Measurements from ENCODE around the gene SLC9A1. TPM values are rescaled to one million over a fixed set of nuclear protein-coding genes. Genes with fewer than 3 reads are reported as not detected.

SLC9A1 gene
- total and polyA plus RNA-seq, 10 of the 15 experiments (the other 5 are each of a cell fraction or from before 2014, with no cell fraction given): 0.87 to 21.4 (median 4.3) TPM

GRCh38 chr1:27147842-27148518 is 6.9 kb downstream of the SLC9A1 start:
- no peak for DNase-seq (ENCODE audit: low read depth, low spot score)
- BruUV-seq (replicated peaks): no TSS peak
- H3K4me2 ChIP-seq (ENCODE audit: control insufficient read depth, insufficient read depth): peak overlapping the region; percentile 78
- H3K36me3 ChIP-seq (ENCODE audit: control insufficient read depth in 2 of 2, insufficient read depth in 2 of 2, low read length in 1 of 2): no peaks in the 10 kb centered on the region
- H2AFZ ChIP-seq (ENCODE audit: control insufficient read depth, low read depth, low read length): no peak overlapping the region
- H3K27me3 ChIP-seq (replicated peaks in 1 of 2; ENCODE audit: control insufficient read depth in 2 of 2, insufficient read depth in 2 of 2, low read length in 1 of 2): no peaks in the 10 kb centered on the region
- no peak overlapping the region for H3K27ac ChIP-seq (ENCODE audit: control insufficient read depth, insufficient read depth)
- TF ChIP-seq HDGF (IDR thresholded peaks at IDR 0.05): no peak
- no peak for ATAC-seq
- FAIRE-seq: no peak
- no peak overlapping the region for H3K9ac ChIP-seq (ENCODE audit: control insufficient read depth, insufficient read depth, low read length)
- ChIA-PET POLR2A (interaction anchor here (0.6 to 1.1 kb wide), 4 partner anchors 12 to 145 kb away, joined by 3 to 5 read pairs (median 4); no protein-coding TSS in a partner anchor), CTCF (interaction anchor here (0.7 to 4.4 kb wide), 8 partner anchors 8 to 185 kb away, joined by 3 to 18 read pairs (median 4); no protein-coding TSS in a partner anchor), SMC1A (ENCODE audit: uncharacterized antibody, unreplicated experiment) (interaction anchor here (0.7 to 3.5 kb wide), 9 partner anchors 8 to 50 kb away, joined by 3 to 13 read pairs (median 4); no protein-coding TSS in a partner anchor), RAD21 (ENCODE audit: unreplicated experiment) (interaction anchor here (1.0 to 1.7 kb wide), 4 partner anchors 8 to 50 kb away, joined by 3 to 5 read pairs (median 4); no protein-coding TSS in a partner anchor)
- in situ Hi-C loops (cut with MboI) (no loop called here), intact Hi-C loops (cut with micrococcal nuclease; ENCODE audit: unreplicated experiment) (no loop called here)
- peaks cover 29% of the 10 kb centered on the region for H3K79me2 ChIP-seq (ENCODE audit: control insufficient read depth, insufficient read depth, low read length)
- no peak overlapping the region for H3K4me3 ChIP-seq
- H3K9me3 ChIP-seq (replicated peaks; ENCODE audit: control insufficient read depth, insufficient read depth, low read length): no peaks in the 10 kb centered on the region
- H4K20me1 ChIP-seq (ENCODE audit: control insufficient read depth, insufficient read depth): no peaks in the 10 kb centered on the region; the same call in 1 of the 2 replicates
- peaks cover 23% of the 10 kb centered on the region for H3K4me1 ChIP-seq (ENCODE audit: control insufficient read depth, insufficient read depth, low read length)
- WGBS (ENCODE audit: insufficient coverage, insufficient replicate concordance, low lambda C conversion rate, missing lambda C conversion rate): 100% methylated on average over 1 of the region's 1 CpG

- no peaks in the 10 kb centered on the region for H3K36me3 ChIP-seq (ENCODE audit: control insufficient read depth in 2 of 2, insufficient read depth in 2 of 2, low read length in 1 of 2)
- H3K4me1 ChIP-seq (ENCODE audit: control insufficient read depth, insufficient read depth, low read length): peaks cover 19% of the 10 kb centered on the region
- ChIA-PET CTCF (interaction anchor here (0.6 to 3.4 kb wide), 4 partner anchors 9 to 783 kb away, joined by 3 to 18 read pairs (median 4); partner anchors contain the start of gene SLC9A1), POLR2A (interaction anchor here (1.0 to 6.5 kb wide), 3 partner anchors 8 to 12 kb away, joined by 3 to 48 read pairs (median 3); partner anchors contain the start of gene SLC9A1), SMC1A (ENCODE audit: uncharacterized antibody, unreplicated experiment) (interaction anchor here (0.6 to 1.8 kb wide), 4 partner anchors 10 to 138 kb away, joined by 3 to 7 read pairs (median 3); no protein-coding TSS in a partner anchor), RAD21 (ENCODE audit: unreplicated experiment) (interaction anchor here (0.8 to 1.8 kb wide), 2 partner anchors 9 to 34 kb away, joined by 3 to 6 read pairs; partner anchors contain the start of gene SLC9A1)
- H3K9ac ChIP-seq (ENCODE audit: control insufficient read depth, insufficient read depth, low read length): no peak overlapping the region
- intact Hi-C loops (cut with micrococcal nuclease; ENCODE audit: unreplicated experiment) (no loop called here), in situ Hi-C loops (cut with MboI) (no loop called here)
- peaks cover 15% of the 10 kb centered on the region for H3K79me2 ChIP-seq (ENCODE audit: control insufficient read depth, insufficient read depth, low read length)
- no peak overlapping the region for H2AFZ ChIP-seq (ENCODE audit: control insufficient read depth, low read depth, low read length)
- WGBS (ENCODE audit: insufficient coverage, insufficient replicate concordance, low lambda C conversion rate, missing lambda C conversion rate): 80% methylated on average over 7 of the region's 7 CpGs
- no peaks in the 10 kb centered on the region for H3K9me3 ChIP-seq (replicated peaks; ENCODE audit: control insufficient read depth, insufficient read depth, low read length)
- ATAC-seq: no peak
- no peaks in the 10 kb centered on the region for H3K27me3 ChIP-seq (replicated peaks in 1 of 2; ENCODE audit: control insufficient read depth in 2 of 2, insufficient read depth in 2 of 2, low read length in 1 of 2)
- H3K4me3 ChIP-seq: no peak overlapping the region
- FAIRE-seq: no peak
- TF ChIP-seq BCL3 (IDR thresholded peaks at IDR 0.05; ENCODE audit: borderline replicate concordance, insufficient read depth, low read depth, low read length, poor library complexity, severe bottlenecking) (peak; percentile 86), KAT2A (conservative IDR thresholded peaks at IDR 0.05; ENCODE audit: control insufficient read depth, low read depth, low read length) (no peak)
- H4K20me1 ChIP-seq (ENCODE audit: control insufficient read depth, insufficient read depth): no peaks in the 10 kb centered on the region; the same call in 1 of the 2 replicates
- BruUV-seq (replicated peaks): no TSS peak
- no peak overlapping the region for H3K4me2 ChIP-seq (ENCODE audit: control insufficient read depth, insufficient read depth)
- DNase-seq (ENCODE audit: low read depth, low spot score): no peak
- no peak overlapping the region for H3K27ac ChIP-seq (ENCODE audit: control insufficient read depth, insufficient read depth)
These were observed 9.0 kb downstream of the SLC9A1 start for GRCh38 chr1:27145934-27146354.

Measured in GM12878 (cell line).